Measurements from ENCODE around the gene TMA16.
"Not testable (repeated sequence)": the region's sequence is repeated elsewhere in the genome, so short reads cannot be mapped to it uniquely, and the experiment has no call there.

The TMA16 gene

GRCh38 chr4:163515198-163515597 is 20.7 kb downstream of the TMA16 start:
- DNase-seq (ENCODE audit: low read depth in 2 of 2), result no peak

GRCh38 chr4:163523791-163524365 is 29.4 kb downstream of the TMA16 start:
- DNase-seq (ENCODE audit: low read depth in 2 of 2), result no peak

- DNase-seq (ENCODE audit: low read depth in 2 of 2), result no peak
Observed at GRCh38 chr4:163525982-163526381, 31.5 kb downstream of the TMA16 start.

- DNase-seq (ENCODE audit: low read depth in 2 of 2), result no peak
Observed at GRCh38 chr4:163527172-163527571, 32.7 kb downstream of the TMA16 start.

- no peak for DNase-seq (ENCODE audit: low read depth in 2 of 2)
Observed at GRCh38 chr4:163528653-163529052, 34.2 kb downstream of the TMA16 start.

GRCh38 chr4:163534056-163534455 is 39.6 kb downstream of the TMA16 start:
- no peak for DNase-seq (ENCODE audit: low read depth in 2 of 2)

GRCh38 chr4:163535657-163536056 is 41.2 kb downstream of the TMA16 start:
- no peak for DNase-seq (ENCODE audit: low read depth in 2 of 2)

GRCh38 chr4:163536091-163536490 is 41.6 kb downstream of the TMA16 start:
- no peak for DNase-seq (ENCODE audit: low read depth in 2 of 2)

GRCh38 chr4:163537114-163537513 is 42.6 kb downstream of the TMA16 start:
- no peak for DNase-seq (ENCODE audit: low read depth in 2 of 2)

GRCh38 chr4:163538820-163539219 is 44.3 kb downstream of the TMA16 start:
- not testable (repeated sequence) for DNase-seq (ENCODE audit: low read depth in 2 of 2)

GRCh38 chr4:163540448-163540847 is 46.0 kb downstream of the TMA16 start:
- DNase-seq (ENCODE audit: low read depth in 2 of 2), result no peak

- DNase-seq (ENCODE audit: low read depth in 2 of 2), result no peak
Observed at GRCh38 chr4:163540977-163541376, 46.5 kb downstream of the TMA16 start.

- DNase-seq (ENCODE audit: low read depth in 2 of 2), result no peak
Observed at GRCh38 chr4:163542275-163542674, 47.8 kb downstream of the TMA16 start.

- DNase-seq (ENCODE audit: low read depth in 2 of 2), result peak; percentile 47 to 53
Observed at GRCh38 chr4:163544407-163545038, 50.0 kb downstream of the TMA16 start.

- DNase-seq (ENCODE audit: low read depth in 2 of 2), result peak in 1 of 2 donors; percentile 8
Observed at GRCh38 chr4:163548481-163549243, 54.2 kb downstream of the TMA16 start.

- DNase-seq (ENCODE audit: low read depth in 2 of 2), result no peak
Observed at GRCh38 chr4:163550869-163551267, 56.4 kb downstream of the TMA16 start.

GRCh38 chr4:163553146-163553545 is 58.7 kb downstream of the TMA16 start:
- no peak for DNase-seq (ENCODE audit: low read depth in 2 of 2)

- DNase-seq (ENCODE audit: low read depth in 2 of 2), result no peak
Observed at GRCh38 chr4:163554870-163555465, 60.5 kb downstream of the TMA16 start.

GRCh38 chr4:163556177-163556576 is 61.7 kb downstream of the TMA16 start:
- no peak for DNase-seq (ENCODE audit: low read depth in 2 of 2)

- DNase-seq (ENCODE audit: low read depth in 2 of 2), result no peak
Observed at GRCh38 chr4:163556650-163557391, 62.3 kb downstream of the TMA16 start.

- DNase-seq (ENCODE audit: low read depth in 2 of 2), result no peak
Observed at GRCh38 chr4:163558539-163559044, 64.1 kb downstream of the TMA16 start.

- no peak for DNase-seq (ENCODE audit: low read depth in 2 of 2)
Observed at GRCh38 chr4:163562496-163562895, 68.0 kb downstream of the TMA16 start.
